HG02571 (cell line): ENCODE data around the gene PCDHGB5.

Experiments used
- ATAC-seq: cut with Tn5 transposase; IDR thresholded peaks from one replicate; pipeline ENCODE4 v1.9.1; 2021; ENCODE audit warnings: mild to moderate bottlenecking, moderate library complexity; ENCODE audit not compliant: unreplicated experiment

The PCDHGB5 gene

DNA sequence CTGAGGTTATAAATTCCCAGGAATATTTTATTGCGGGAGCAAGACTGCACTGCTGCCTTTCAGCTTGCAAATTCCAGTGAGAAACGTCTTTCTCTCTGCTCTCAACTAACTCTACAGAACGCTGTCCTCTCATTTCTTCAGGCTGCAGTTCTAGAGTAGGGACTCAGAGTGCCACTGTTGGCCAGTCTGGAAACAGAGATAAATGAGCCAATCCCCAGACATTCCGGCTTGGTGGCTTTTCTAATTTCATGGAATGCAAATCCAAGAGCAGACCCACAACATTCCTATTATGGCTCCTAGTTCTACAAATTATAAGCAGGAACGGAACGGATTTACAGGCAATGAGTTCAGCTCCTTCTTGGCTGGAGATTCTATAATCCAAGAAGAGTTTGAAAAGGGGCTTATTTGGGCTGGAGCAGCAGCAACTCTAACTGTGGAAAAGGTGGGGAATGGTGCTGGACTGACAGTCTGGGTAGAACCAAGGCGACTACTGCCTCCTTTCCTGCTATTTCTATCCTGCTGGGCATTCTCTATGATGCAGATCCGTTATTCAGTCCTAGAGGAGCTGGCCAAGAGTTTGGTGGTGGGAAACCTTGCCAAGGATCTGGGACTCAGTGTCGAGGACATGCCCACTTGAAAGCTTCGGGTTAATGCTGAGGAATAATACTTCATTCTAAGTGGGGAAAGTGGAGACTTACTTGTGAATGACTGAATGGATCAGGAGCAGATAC, 41.8 kb downstream of the PCDHGB5 start:
- ATAC-seq: no peak

DNA sequence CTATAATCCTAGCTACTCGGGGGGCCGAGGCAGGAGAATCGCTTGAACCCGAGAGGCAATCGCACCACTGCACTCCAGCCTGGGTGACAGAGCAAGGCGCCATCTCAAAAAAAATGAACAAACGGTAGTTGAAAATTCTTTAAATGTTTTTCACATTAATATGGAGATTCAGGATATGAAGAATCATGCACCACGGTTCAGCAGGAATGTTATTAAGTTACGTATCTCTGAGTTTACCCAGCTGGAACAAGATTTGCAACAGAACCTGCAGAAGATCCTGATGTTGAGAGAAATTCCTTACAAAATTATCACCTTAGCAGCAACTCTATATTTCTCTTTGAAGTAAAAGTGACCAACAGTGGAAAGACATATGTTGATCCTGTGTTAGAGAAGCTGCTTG, 42.6 kb downstream of the PCDHGB5 start:
- no peak for ATAC-seq

DNA sequence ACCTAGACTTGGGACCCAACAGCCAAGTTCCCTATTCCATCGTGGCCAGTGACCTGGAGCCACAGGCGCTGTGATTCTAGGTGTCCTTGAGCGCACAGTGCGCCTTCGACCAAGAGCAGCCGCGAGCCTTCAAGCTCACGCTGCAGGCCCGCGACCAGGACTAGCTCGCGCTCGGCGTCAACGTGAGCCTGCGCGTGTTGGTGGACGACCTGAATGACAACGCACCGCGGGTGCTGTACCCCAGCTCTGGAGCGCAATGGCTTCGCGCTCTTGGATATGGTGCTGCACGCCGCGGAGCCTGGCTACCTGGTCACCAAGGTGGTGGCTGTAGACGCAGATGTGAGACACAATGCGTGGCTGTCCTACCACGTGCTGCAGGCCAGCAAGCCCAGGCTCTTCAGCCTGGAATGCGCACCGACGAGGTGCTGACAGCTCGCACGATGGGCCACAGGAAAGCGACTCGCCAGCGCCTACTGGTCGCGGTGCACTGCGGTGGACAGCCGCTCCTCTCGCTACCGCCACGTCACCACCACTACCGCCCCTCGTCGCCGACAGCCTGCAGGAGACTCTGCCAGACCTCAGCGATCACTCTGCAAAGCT, 43.9 kb downstream of the PCDHGB5 start:
- no peak for ATAC-seq
